ENCODE data around the gene EVI5L. TPM values are rescaled to one million over a fixed set of nuclear protein-coding genes. Genes with fewer than 3 reads are reported as not detected.

Gene EVI5L
- total and polyA plus RNA-seq, 2 of the 8 experiments (the other 6 are each of a cell fraction or from before 2014, with no cell fraction given) = 7.2 to 11.0 TPM

DNA sequence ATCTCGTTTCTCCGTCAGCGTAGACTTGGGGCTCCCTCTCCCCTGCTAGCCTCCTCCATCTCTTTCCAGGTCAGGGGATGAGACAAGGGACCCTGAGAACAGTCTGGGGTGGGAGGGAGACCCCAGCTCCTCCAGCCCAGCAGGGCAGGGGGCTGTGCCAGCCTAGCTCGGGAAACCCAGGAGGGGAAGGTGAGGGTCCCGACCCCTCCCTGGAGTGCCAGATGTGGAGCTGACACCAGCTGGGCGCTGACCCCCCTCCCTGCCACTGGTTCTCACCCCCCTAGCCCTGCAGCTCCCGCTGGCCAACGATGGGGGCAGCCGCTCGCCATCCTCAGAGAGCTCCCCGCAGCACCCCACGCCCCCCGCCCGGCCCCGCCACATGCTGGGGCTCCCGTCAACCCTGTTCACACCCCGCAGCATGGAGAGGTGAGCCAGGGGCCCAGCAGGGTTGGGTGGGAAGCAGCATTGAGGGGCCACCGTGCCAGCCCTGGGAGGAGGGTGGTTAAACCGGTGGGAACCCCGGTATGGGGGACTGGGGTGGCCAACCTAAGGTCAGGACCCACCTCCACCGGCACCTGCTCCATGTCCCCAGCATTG is 79.6 kb downstream of the EVI5L start:
- no peak overlapping the region for H2AFZ ChIP-seq (ENCODE audit: low read length)
- no peak overlapping the region for H3K4me3 ChIP-seq (ENCODE audit: extremely low read depth in 1 of 4, insufficient read depth in 2 of 4, low read depth in 3 of 4, low read length in 4 of 4)
- no peak overlapping the region for H3K27ac ChIP-seq (ENCODE audit: low read depth, low read length)
- H3K18ac ChIP-seq (ENCODE audit: extremely low read depth, low read length) = no peak overlapping the region
- H3K79me1 ChIP-seq (ENCODE audit: low read depth, low read length) = peaks cover 7% of the 10 kb centered on the region
- H2BK15ac ChIP-seq (ENCODE audit: low read length) = no peak overlapping the region
- H3K56ac ChIP-seq (replicated peaks; ENCODE audit: insufficient read length, low read depth, low read length) = no peak overlapping the region
- H3K23me2 ChIP-seq (ENCODE audit: low read depth, low read length) = peaks cover 2% of the 10 kb centered on the region; the same call in 1 of the 2 replicates
- no peak overlapping the region for H2BK5ac ChIP-seq (ENCODE audit: low read depth, low read length)
- H2BK12ac ChIP-seq (ENCODE audit: low read depth, low read length) = no peak overlapping the region
- peaks cover 5 to 19% of the 10 kb centered on the region in 2 experiments for H4K20me1 ChIP-seq (replicated peaks in 1 of 2; ENCODE audit: control insufficient read depth in 1 of 2, insufficient read depth in 2 of 2, low read length in 2 of 2)
- no peak overlapping the region for H4K91ac ChIP-seq (replicated peaks; ENCODE audit: insufficient read length, low read length)
- 93% methylated on average over 16 of the region's 21 CpGs; no CpG with 5 or more reads in 1 of the 2 experiments for WGBS, 2 experiments (ENCODE audit: extremely low coverage in 1 of 2, insufficient coverage in 1 of 2, insufficient read length in 1 of 2, insufficient replicate concordance in 2 of 2, low coverage in 1 of 2, low lambda C conversion rate in 2 of 2, missing lambda C conversion rate in 1 of 2)
- no peak overlapping the region for H3K4me2 ChIP-seq (ENCODE audit: insufficient read depth in 1 of 2, low read depth in 2 of 2, low read length in 2 of 2)
- ChIA-PET CTCF (ENCODE audit: partially characterized antibody) (interaction anchor here (0.7 to 1.6 kb wide), 6 partner anchors 14 to 57 kb away, joined by 3 to 6 read pairs (median 4); partner anchors contain the start of gene PRR36), POLR2A (ENCODE audit: partially characterized antibody) (interaction anchor here (1.5 to 2.3 kb wide), 4 partner anchors 9 to 52 kb away, joined by 4 to 12 read pairs (median 8); partner anchors contain the start of gene TIMM44)
- DNase-seq (ENCODE audit: low read depth in 1 of 2, low spot score in 2 of 2) = no peak
- peaks cover 0 to 3% (median under 1%) of the 10 kb centered on the region in 4 experiments; a peak in 3 of 7 replicates for H3K27me3 ChIP-seq (replicated peaks in 1 of 4; ENCODE audit: control insufficient read depth in 3 of 4, extremely low read depth in 1 of 4, insufficient read depth in 3 of 4, low read length in 3 of 4)
- no peak overlapping the region for H3K9ac ChIP-seq (replicated peaks in 1 of 4; ENCODE audit: extremely low read depth in 1 of 4, low read depth in 3 of 4, low read length in 3 of 4)
- TF ChIP-seq RXRA (IDR thresholded peaks at IDR 0.05; ENCODE audit: insufficient read depth, low read depth, low read length) (no peak), SP2 (IDR thresholded peaks at IDR 0.05; ENCODE audit: low read length) (no peak), TCF12 (IDR thresholded peaks at IDR 0.05; ENCODE audit: low read depth, low read length) (no peak)
- TF ChIP-seq, protein P1, sequence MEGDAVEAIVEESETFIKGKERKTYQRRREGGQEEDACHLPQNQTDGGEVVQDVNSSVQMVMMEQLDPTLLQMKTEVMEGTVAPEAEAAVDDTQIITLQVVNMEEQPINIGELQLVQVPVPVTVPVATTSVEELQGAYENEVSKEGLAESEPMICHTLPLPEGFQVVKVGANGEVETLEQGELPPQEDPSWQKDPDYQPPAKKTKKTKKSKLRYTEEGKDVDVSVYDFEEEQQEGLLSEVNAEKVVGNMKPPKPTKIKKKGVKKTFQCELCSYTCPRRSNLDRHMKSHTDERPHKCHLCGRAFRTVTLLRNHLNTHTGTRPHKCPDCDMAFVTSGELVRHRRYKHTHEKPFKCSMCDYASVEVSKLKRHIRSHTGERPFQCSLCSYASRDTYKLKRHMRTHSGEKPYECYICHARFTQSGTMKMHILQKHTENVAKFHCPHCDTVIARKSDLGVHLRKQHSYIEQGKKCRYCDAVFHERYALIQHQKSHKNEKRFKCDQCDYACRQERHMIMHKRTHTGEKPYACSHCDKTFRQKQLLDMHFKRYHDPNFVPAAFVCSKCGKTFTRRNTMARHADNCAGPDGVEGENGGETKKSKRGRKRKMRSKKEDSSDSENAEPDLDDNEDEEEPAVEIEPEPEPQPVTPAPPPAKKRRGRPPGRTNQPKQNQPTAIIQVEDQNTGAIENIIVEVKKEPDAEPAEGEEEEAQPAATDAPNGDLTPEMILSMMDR (IDR thresholded peaks at IDR 0.05; ENCODE audit: control extremely low read depth in 1 of 3, insufficient read depth in 1 of 3, low read depth in 1 of 3, low read length in 3 of 3) = no peak
- no peaks in the 10 kb centered on the region for H3K9me3 ChIP-seq (ENCODE audit: insufficient read depth in 2 of 2, low read depth in 1 of 2, low read length in 1 of 2)
- no peak overlapping the region for H4K8ac ChIP-seq (ENCODE audit: extremely low read depth, insufficient read depth, low read length)
- H3K23ac ChIP-seq (ENCODE audit: insufficient read length) = no peak overlapping the region
- H3K36me3 ChIP-seq (ENCODE audit: control insufficient read depth in 2 of 4, insufficient read depth in 4 of 4, low read length in 3 of 4) = peaks cover 5 to 30% (median 16%) of the 10 kb centered on the region in 4 experiments; a peak in 5 of 8 replicates
- no peak overlapping the region for H2AK5ac ChIP-seq (ENCODE audit: low read depth, low read length)
- no peak for FAIRE-seq
- no peak overlapping the region for H3K14ac ChIP-seq (ENCODE audit: insufficient read length)
- H3K4ac ChIP-seq (replicated peaks; ENCODE audit: insufficient read length, low read depth, low read length) = no peak overlapping the region
- peaks cover 0 to 17% of the 10 kb centered on the region in 2 experiments; a peak in 2 of 4 replicates for H3K79me2 ChIP-seq (ENCODE audit: control insufficient read depth in 1 of 2, insufficient read depth in 2 of 2, low read length in 2 of 2)
- H4K5ac ChIP-seq (ENCODE audit: insufficient read length, low read depth, low read length) = no peak overlapping the region
- H3K4me1 ChIP-seq (replicated peaks in 1 of 4; ENCODE audit: control insufficient read depth in 3 of 4, insufficient read depth in 4 of 4, low read length in 3 of 4) = peaks cover 0 to 3% (median 3%) of the 10 kb centered on the region in 4 experiments; a peak in 5 of 7 replicates
- H2BK20ac ChIP-seq (ENCODE audit: low read length) = no peak overlapping the region
- no peak overlapping the region for H2BK120ac ChIP-seq (replicated peaks; ENCODE audit: low read depth, low read length)
